SK-N-SH treated with all-trans-retinoic acid at 6 μM for 48 hours (cell line): Measurements from ENCODE around the gene GPBP1.

ENCODE experiments used
- ATAC-seq: fragments of 200-7000 bp; cut with Tn5 transposase; 3 replicates; pipeline ENCODE4 v1.9.1; 2020; ENCODE audit warnings: mild to moderate bottlenecking, moderate library complexity
- ARNTL ChIP-seq: fragments of 450-650 bp; formaldehyde crosslinking; IDR thresholded peaks from 2 replicates; pipeline ENCODE4 v1.5.0; 2020; ENCODE audit warnings: low read depth, mild to moderate bottlenecking, moderate library complexity, borderline replicate concordance
- BACH2 ChIP-seq: fragments of 250-450 bp; sonication (Bioruptor Pico); IDR thresholded peaks from 2 replicates; pipeline ENCODE4 v1.9.0; 2021; ENCODE audit warnings: mild to moderate bottlenecking, borderline replicate concordance
- CSDC2 ChIP-seq: fragments of 250-450 bp; sonication (Bioruptor Pico); IDR thresholded peaks from 2 replicates; pipeline ENCODE4 v1.5.0; 2020; ENCODE audit warnings: mild to moderate bottlenecking, moderate library complexity
- ESRRG ChIP-seq: fragments of 250-450 bp; sonication (Bioruptor Pico); IDR thresholded peaks from 2 replicates; pipeline ENCODE4 v1.6.1; 2021; ENCODE audit warnings: mild to moderate bottlenecking
- GLIS3 ChIP-seq: fragments of 250-450 bp; sonication (Bioruptor Pico); IDR thresholded peaks from 2 replicates; pipeline ENCODE4 v1.5.0; 2020; ENCODE audit warnings: mild to moderate bottlenecking, moderate library complexity
- ISL1 ChIP-seq: fragments of 250-450 bp; sonication (Bioruptor Pico); IDR thresholded peaks from 2 replicates; pipeline ENCODE4 v2.1.2; 2022; ENCODE audit warnings: mild to moderate bottlenecking, moderate library complexity
- OSR1 ChIP-seq: fragments of 250-450 bp; sonication (Bioruptor Pico); IDR thresholded peaks from 2 replicates; pipeline ENCODE4 v1.8.0; 2022; ENCODE audit warnings: moderate library complexity, mild to moderate bottlenecking, inconsistent platforms
- PPARA ChIP-seq: fragments of 250-450 bp; sonication (Bioruptor Pico); IDR thresholded peaks from 2 replicates; pipeline ENCODE4 v1.5.0; 2020; ENCODE audit warnings: mild to moderate bottlenecking, borderline replicate concordance
- RARB ChIP-seq: fragments of 250-450 bp; sonication (Bioruptor Pico); IDR thresholded peaks from 2 replicates; pipeline ENCODE4 v1.8.0; 2021; ENCODE audit warnings: mild to moderate bottlenecking, moderate library complexity
- SNAI2 ChIP-seq: fragments of 250-450 bp; sonication (Bioruptor Pico); IDR thresholded peaks from 2 replicates; pipeline ENCODE4 v1.5.0; 2020; ENCODE audit warnings: mild to moderate bottlenecking, moderate library complexity
- TCF4 ChIP-seq: fragments of 250-450 bp; sonication (Bioruptor Pico); IDR thresholded peaks from 2 replicates; pipeline ENCODE4 v1.8.0; 2021; ENCODE audit warnings: mild to moderate bottlenecking, moderate library complexity, borderline replicate concordance
- TOX ChIP-seq: fragments of 250-450 bp; sonication (Bioruptor Pico); IDR thresholded peaks from 2 replicates; pipeline ENCODE4 v1.8.0; 2021; ENCODE audit warnings: mild to moderate bottlenecking, moderate library complexity, borderline replicate concordance
- ZC3H10 ChIP-seq: fragments of 250-450 bp; sonication (Bioruptor Pico); IDR thresholded peaks from 2 replicates; pipeline ENCODE4 v1.5.1; 2021; ENCODE audit warnings: mild to moderate bottlenecking, moderate library complexity
- ZFP30 ChIP-seq: fragments of 450-650 bp; formaldehyde crosslinking; IDR thresholded peaks from 2 replicates; pipeline ENCODE4 v1.5.0; 2022; ENCODE audit warnings: mild to moderate bottlenecking, moderate library complexity
- ZNF565 ChIP-seq: fragments of 450-650 bp; formaldehyde crosslinking; conservative IDR thresholded peaks from 2 replicates; pipeline ENCODE4 v1.5.0; 2020; ENCODE audit warnings: low read depth, mild to moderate bottlenecking, moderate library complexity
- ZNF70 ChIP-seq: fragments of 450-650 bp; formaldehyde crosslinking; IDR thresholded peaks from 2 replicates; pipeline ENCODE4 v1.5.0; 2020; ENCODE audit warnings: mild to moderate bottlenecking, moderate library complexity
- ZNF8 ChIP-seq: fragments of 450-650 bp; formaldehyde crosslinking; IDR thresholded peaks from 2 replicates; pipeline ENCODE4 v1.5.0; 2020; ENCODE audit warnings: mild to moderate bottlenecking, moderate library complexity
- TF ChIP-seq, protein P1 (sequence below): fragments of 250-450 bp; sonication (Bioruptor Pico); IDR thresholded peaks from 2 replicates; pipeline ENCODE4 v1.5.1; 2021; ENCODE audit warnings: mild to moderate bottlenecking, moderate library complexity
- TF ChIP-seq, protein P2 (sequence below): fragments of 250-450 bp; sonication (Bioruptor Pico); IDR thresholded peaks from 2 replicates; pipeline ENCODE4 v1.8.0; 2020; ENCODE audit warnings: mild to moderate bottlenecking, moderate library complexity, borderline replicate concordance
- TF ChIP-seq, protein P3 (sequence below): fragments of 250-450 bp; sonication (Bioruptor Pico); IDR thresholded peaks from 2 replicates; pipeline ENCODE4 v1.5.0; 2020; ENCODE audit warnings: mild to moderate bottlenecking, moderate library complexity
- TF ChIP-seq, protein P4 (sequence below): fragments of 250-450 bp; sonication (Bioruptor Pico); IDR thresholded peaks from 2 replicates; pipeline ENCODE4 v1.8.0; 2021; ENCODE audit warnings: low read depth, mild to moderate bottlenecking, moderate library complexity, borderline replicate concordance
- TF ChIP-seq, protein P5 (sequence below): fragments of 250-450 bp; sonication (Bioruptor Pico); IDR thresholded peaks from 2 replicates; pipeline ENCODE4 v1.5.1; 2020; ENCODE audit warnings: low read depth, mild to moderate bottlenecking, moderate library complexity

GPBP1 gene

DNA sequence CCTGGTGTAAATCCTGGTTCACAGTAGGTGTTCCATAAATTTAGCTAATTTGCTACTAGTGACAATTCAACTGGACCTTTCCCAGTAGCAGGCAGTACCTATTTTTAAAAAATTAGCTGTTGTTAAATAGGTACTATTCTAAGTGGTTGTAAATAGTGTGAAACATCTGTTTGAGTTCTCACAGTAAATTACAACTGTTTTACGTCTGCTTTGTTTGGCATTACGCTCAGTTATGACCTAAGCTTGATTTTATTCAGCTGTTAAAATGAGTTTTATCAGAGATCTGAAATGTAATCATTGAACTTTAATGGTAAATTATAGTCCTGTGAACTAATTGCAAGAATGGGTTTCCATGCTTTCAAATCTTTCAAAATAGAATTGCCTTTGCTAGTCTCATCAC lies 93.9 kb downstream of the GPBP1 start:
- no peak for ATAC-seq
- TF ChIP-seq, protein P1, sequence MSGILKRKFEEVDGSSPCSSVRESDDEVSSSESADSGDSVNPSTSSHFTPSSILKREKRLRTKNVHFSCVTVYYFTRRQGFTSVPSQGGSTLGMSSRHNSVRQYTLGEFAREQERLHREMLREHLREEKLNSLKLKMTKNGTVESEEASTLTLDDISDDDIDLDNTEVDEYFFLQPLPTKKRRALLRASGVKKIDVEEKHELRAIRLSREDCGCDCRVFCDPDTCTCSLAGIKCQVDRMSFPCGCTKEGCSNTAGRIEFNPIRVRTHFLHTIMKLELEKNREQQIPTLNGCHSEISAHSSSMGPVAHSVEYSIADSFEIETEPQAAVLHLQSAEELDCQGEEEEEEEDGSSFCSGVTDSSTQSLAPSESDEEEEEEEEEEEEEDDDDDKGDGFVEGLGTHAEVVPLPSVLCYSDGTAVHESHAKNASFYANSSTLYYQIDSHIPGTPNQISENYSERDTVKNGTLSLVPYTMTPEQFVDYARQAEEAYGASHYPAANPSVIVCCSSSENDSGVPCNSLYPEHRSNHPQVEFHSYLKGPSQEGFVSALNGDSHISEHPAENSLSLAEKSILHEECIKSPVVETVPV, result no peak
- TF ChIP-seq TCF4 (CRISPR knock-in tag) (no peak), RARB (CRISPR knock-in tag) (no peak), ZFP30 (CRISPR knock-in tag) (no peak), SNAI2 (CRISPR knock-in tag) (no peak), ZNF8 (CRISPR knock-in tag) (no peak), ZNF565 (no peak), PPARA (CRISPR knock-in tag) (no peak), ISL1 (CRISPR knock-in tag) (no peak), OSR1 (CRISPR knock-in tag) (no peak), ARNTL (CRISPR knock-in tag) (no peak), ZC3H10 (CRISPR knock-in tag) (no peak), BACH2 (CRISPR knock-in tag) (no peak), TOX (CRISPR knock-in tag) (no peak), ESRRG (CRISPR knock-in tag) (no peak)
- TF ChIP-seq, protein P2, sequence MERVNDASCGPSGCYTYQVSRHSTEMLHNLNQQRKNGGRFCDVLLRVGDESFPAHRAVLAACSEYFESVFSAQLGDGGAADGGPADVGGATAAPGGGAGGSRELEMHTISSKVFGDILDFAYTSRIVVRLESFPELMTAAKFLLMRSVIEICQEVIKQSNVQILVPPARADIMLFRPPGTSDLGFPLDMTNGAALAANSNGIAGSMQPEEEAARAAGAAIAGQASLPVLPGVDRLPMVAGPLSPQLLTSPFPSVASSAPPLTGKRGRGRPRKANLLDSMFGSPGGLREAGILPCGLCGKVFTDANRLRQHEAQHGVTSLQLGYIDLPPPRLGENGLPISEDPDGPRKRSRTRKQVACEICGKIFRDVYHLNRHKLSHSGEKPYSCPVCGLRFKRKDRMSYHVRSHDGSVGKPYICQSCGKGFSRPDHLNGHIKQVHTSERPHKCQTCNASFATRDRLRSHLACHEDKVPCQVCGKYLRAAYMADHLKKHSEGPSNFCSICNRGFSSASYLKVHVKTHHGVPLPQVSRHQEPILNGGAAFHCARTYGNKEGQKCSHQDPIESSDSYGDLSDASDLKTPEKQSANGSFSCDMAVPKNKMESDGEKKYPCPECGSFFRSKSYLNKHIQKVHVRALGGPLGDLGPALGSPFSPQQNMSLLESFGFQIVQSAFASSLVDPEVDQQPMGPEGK (CRISPR knock-in tag), result no peak
- TF ChIP-seq, protein P3, sequence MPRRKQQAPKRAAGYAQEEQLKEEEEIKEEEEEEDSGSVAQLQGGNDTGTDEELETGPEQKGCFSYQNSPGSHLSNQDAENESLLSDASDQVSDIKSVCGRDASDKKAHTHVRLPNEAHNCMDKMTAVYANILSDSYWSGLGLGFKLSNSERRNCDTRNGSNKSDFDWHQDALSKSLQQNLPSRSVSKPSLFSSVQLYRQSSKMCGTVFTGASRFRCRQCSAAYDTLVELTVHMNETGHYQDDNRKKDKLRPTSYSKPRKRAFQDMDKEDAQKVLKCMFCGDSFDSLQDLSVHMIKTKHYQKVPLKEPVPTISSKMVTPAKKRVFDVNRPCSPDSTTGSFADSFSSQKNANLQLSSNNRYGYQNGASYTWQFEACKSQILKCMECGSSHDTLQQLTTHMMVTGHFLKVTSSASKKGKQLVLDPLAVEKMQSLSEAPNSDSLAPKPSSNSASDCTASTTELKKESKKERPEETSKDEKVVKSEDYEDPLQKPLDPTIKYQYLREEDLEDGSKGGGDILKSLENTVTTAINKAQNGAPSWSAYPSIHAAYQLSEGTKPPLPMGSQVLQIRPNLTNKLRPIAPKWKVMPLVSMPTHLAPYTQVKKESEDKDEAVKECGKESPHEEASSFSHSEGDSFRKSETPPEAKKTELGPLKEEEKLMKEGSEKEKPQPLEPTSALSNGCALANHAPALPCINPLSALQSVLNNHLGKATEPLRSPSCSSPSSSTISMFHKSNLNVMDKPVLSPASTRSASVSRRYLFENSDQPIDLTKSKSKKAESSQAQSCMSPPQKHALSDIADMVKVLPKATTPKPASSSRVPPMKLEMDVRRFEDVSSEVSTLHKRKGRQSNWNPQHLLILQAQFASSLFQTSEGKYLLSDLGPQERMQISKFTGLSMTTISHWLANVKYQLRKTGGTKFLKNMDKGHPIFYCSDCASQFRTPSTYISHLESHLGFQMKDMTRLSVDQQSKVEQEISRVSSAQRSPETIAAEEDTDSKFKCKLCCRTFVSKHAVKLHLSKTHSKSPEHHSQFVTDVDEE, result no peak

DNA sequence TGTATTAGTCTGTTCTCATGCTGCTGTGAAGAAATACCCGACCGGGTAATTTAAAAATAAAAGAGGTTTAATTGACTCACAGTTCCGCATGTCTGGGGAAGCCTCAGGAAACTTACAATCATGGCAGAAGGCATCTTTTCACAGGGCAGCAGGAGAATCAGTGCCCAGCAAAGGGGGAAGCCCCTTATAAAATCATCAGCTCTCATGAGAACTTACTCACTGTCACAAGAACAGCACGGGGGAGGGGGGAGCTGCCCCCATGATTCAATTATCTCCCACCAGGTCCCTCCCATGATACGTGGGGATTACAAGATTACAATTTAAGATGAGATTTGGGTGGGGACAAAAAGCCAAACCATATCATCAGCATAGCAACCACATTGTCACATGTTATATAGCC lies 102.5 kb downstream of the GPBP1 start:
- no peak for TF ChIP-seq ZNF70 (CRISPR knock-in tag)
- no peak for TF ChIP-seq CSDC2 (CRISPR knock-in tag)
- no peak for TF ChIP-seq GLIS3 (CRISPR knock-in tag)
- TF ChIP-seq, protein P4, sequence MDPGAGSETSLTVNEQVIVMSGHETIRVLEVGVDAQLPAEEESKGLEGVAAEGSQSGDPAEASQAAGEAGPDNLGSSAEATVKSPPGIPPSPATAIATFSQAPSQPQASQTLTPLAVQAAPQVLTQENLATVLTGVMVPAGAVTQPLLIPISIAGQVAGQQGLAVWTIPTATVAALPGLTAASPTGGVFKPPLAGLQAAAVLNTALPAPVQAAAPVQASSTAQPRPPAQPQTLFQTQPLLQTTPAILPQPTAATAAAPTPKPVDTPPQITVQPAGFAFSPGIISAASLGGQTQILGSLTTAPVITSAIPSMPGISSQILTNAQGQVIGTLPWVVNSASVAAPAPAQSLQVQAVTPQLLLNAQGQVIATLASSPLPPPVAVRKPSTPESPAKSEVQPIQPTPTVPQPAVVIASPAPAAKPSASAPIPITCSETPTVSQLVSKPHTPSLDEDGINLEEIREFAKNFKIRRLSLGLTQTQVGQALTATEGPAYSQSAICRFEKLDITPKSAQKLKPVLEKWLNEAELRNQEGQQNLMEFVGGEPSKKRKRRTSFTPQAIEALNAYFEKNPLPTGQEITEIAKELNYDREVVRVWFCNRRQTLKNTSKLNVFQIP (CRISPR knock-in tag), result no peak
- TF ChIP-seq TOX (CRISPR knock-in tag), result no peak
- TF ChIP-seq, protein P5, sequence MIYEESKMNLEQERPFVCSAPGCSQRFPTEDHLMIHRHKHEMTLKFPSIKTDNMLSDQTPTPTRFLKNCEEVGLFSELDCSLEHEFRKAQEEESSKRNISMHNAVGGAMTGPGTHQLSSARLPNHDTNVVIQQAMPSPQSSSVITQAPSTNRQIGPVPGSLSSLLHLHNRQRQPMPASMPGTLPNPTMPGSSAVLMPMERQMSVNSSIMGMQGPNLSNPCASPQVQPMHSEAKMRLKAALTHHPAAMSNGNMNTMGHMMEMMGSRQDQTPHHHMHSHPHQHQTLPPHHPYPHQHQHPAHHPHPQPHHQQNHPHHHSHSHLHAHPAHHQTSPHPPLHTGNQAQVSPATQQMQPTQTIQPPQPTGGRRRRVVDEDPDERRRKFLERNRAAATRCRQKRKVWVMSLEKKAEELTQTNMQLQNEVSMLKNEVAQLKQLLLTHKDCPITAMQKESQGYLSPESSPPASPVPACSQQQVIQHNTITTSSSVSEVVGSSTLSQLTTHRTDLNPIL (CRISPR knock-in tag), result no peak
- no peak for ATAC-seq

DNA sequence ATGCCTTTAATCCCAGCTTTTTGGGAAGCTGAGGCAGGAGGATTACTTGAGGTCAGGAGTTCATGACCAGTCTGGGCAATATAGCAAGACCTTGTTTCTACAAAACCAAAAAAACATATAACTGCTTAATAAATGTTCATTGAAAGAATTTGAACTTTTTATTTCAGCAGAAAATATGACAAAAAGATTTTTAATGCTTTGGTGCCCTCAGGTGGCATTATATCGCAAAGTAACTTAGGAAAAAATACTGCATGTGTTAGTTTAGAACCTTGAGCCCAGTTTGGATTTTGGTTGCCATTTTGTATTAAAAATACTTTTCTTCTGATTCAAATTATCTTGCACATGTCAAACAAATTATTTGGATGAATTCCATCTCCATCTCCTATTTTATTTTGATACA lies 103.2 kb downstream of the GPBP1 start:
- no peak for TF ChIP-seq CSDC2 (CRISPR knock-in tag)
- TF ChIP-seq, protein P2 (CRISPR knock-in tag), result no peak
- ATAC-seq, result peak; percentile 42; the same call in 1 of the 3 replicates
